Transverse colon (tissue), 4 donors: ENCODE measurements around the gene MPL.

Source experiments
- POLR2A ChIP-seq: fragments of 450-650 bp; IDR thresholded peaks from one replicate; pipeline ENCODE4 v1.6.1; 2016; ENCODE audit warnings: antibody characterized with exemption, mild to moderate bottlenecking, moderate library complexity
- POLR2AphosphoS5 ChIP-seq, 3 donors: sonication (generic); formaldehyde crosslinking; IDR thresholded peaks; one replicate each; pipeline ENCODE4 v1.6.1; 2016; ENCODE audit warnings: antibody characterized with exemption in 3 of 3
- TF ChIP-seq, protein P1 (sequence below), 5 experiments: fragments of 200-600 bp in 3 of 5; fragments of 450-650 bp in 2 of 5; sonication (generic) in 3 of 5; IDR thresholded peaks; 1 replicate in 2 of 5; 2 replicates in 3 of 5; pipeline ENCODE4 v1.5.1; 2016 to 2017; ENCODE audit warnings: antibody characterized with exemption in 5 of 5, inconsistent platforms in 3 of 5, mild to moderate bottlenecking in 2 of 5, moderate library complexity in 1 of 5

DNA sequence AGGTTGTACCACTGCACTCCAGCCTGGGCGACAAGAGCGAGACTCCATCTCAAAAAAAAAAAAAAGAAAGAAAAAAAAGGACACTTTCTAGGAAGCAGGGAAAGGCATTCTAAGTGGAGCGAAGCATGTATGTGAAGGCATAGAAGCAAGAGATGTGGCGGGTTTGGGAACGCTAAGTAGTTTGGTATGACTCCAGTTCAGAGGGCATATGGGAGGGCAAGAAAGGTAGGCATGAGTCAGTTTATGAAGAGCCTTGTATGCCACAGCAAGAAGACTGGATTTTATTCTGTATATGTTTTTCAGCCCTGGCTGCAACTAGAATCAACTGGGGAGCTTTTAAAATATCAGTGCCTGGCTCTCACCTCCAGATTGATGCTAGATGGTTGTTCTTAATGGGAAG lies 34.6 kb downstream of the MPL start:
- TF ChIP-seq, protein P1, sequence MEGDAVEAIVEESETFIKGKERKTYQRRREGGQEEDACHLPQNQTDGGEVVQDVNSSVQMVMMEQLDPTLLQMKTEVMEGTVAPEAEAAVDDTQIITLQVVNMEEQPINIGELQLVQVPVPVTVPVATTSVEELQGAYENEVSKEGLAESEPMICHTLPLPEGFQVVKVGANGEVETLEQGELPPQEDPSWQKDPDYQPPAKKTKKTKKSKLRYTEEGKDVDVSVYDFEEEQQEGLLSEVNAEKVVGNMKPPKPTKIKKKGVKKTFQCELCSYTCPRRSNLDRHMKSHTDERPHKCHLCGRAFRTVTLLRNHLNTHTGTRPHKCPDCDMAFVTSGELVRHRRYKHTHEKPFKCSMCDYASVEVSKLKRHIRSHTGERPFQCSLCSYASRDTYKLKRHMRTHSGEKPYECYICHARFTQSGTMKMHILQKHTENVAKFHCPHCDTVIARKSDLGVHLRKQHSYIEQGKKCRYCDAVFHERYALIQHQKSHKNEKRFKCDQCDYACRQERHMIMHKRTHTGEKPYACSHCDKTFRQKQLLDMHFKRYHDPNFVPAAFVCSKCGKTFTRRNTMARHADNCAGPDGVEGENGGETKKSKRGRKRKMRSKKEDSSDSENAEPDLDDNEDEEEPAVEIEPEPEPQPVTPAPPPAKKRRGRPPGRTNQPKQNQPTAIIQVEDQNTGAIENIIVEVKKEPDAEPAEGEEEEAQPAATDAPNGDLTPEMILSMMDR (IDR thresholded peaks at IDR 0.05), result no peak
- TF ChIP-seq POLR2AphosphoS5 (IDR thresholded peaks at IDR 0.05) (no peak), POLR2A (no peak)
